Keratinocyte (primary cell): ENCODE data around the gene KCTD1. TPM values are rescaled to one million over a fixed set of nuclear protein-coding genes. Genes with fewer than 3 reads are reported as not detected.

Source experiments
- DNase-seq: peaks from one replicate; pipeline ENCODE4 v3.0.0-alpha.2; 2011; ENCODE audit warnings: low read depth, missing footprints, low spot score
- FAIRE-seq: peaks from 2 replicates; lab custom pipeline; 2011; peaks lifted over from hg19 to GRCh38; lab: Jason Lieb, UNC
- H2AFZ ChIP-seq: 2 replicates; pipeline ENCODE4 v1.6.0; 2012; ENCODE audit warnings: low read length, control low read depth, inconsistent platforms; ENCODE audit not compliant: control insufficient read depth
- H3K27ac ChIP-seq: 2 replicates; pipeline ENCODE4 v1.5.1; 2011; ENCODE audit warnings: low read length; ENCODE audit not compliant: control insufficient read depth, insufficient read depth
- H3K27me3 ChIP-seq: 3 replicates; pipeline ENCODE4 v1.6.0; 2011; ENCODE audit warnings: low read length; ENCODE audit not compliant: control insufficient read depth, insufficient read depth; ENCODE audit errors: extremely low read depth
- H3K36me3 ChIP-seq, 2 experiments: 2 replicates in 1 of 2; 3 replicates in 1 of 2; pipeline ENCODE4 v1.5.1; 2011; ENCODE audit warnings: low read length in 2 of 2, mild to moderate bottlenecking in 1 of 2; ENCODE audit not compliant: control insufficient read depth in 2 of 2, insufficient read depth in 2 of 2; ENCODE audit errors: extremely low read depth in 1 of 2
- H3K4me1 ChIP-seq: 3 replicates; pipeline ENCODE4 v1.5.1; 2011; ENCODE audit warnings: low read length; ENCODE audit not compliant: control insufficient read depth, insufficient read depth; ENCODE audit errors: extremely low read depth
- H3K4me2 ChIP-seq: 3 replicates; pipeline ENCODE4 v1.6.0; 2011; ENCODE audit warnings: low read depth, low read length; ENCODE audit not compliant: control insufficient read depth, insufficient read depth; ENCODE audit errors: extremely low read depth
- H3K4me3 ChIP-seq, 3 experiments: fragments of 200-600 bp in 1 of 3; sonication (generic) in 1 of 3; 2 replicates in 2 of 3; 3 replicates in 1 of 3; pipeline ENCODE4 v1.5.1; 2011 to 2016; ENCODE audit warnings: low read length in 3 of 3, mild to moderate bottlenecking in 3 of 3, control low read depth in 2 of 3, inconsistent platforms in 1 of 3, low read depth in 1 of 3, mixed read lengths in 1 of 3, mixed run types in 1 of 3, moderate library complexity in 1 of 3; ENCODE audit not compliant: control insufficient read depth in 2 of 3, insufficient read depth in 2 of 3; ENCODE audit errors: extremely low read depth in 1 of 3
- H3K79me2 ChIP-seq: 2 replicates; pipeline ENCODE4 v1.6.0; 2012; ENCODE audit warnings: low read length; ENCODE audit not compliant: control insufficient read depth, insufficient read depth
- H3K9ac ChIP-seq: 3 replicates; pipeline ENCODE4 v1.6.0; 2011; ENCODE audit warnings: low read length; ENCODE audit not compliant: control insufficient read depth, insufficient read depth; ENCODE audit errors: extremely low read depth
- H3K9me1 ChIP-seq: 3 replicates; pipeline ENCODE4 v1.6.0; 2011; ENCODE audit warnings: low read length; ENCODE audit not compliant: control insufficient read depth, insufficient read depth; ENCODE audit errors: extremely low read depth
- H3K9me3 ChIP-seq: 2 replicates; pipeline ENCODE4 v1.5.1; 2012; ENCODE audit warnings: low read depth, low read length; ENCODE audit not compliant: control insufficient read depth
- H4K20me1 ChIP-seq: 3 replicates; pipeline ENCODE4 v1.6.0; 2011; ENCODE audit warnings: low read length; ENCODE audit not compliant: control insufficient read depth, insufficient read depth; ENCODE audit errors: extremely low read depth
- EZH2 ChIP-seq: IDR thresholded peaks from one replicate; pipeline ENCODE4 v1.6.1; 2012; ENCODE audit warnings: inconsistent platforms, mild to moderate bottlenecking, low read length, moderate library complexity
- dilution Hi-C: fragments of 300-500 bp; cut with MboI; formaldehyde crosslinking; loops from one replicate; pipeline ENCODE4 v1.7.0; 2020; ENCODE audit warnings: low sequenced_read_pairs; ENCODE audit not compliant: extremely low pct_ligation_motif_present
- polyA plus RNA-seq, 5 experiments: library from polyadenylated mRNA; depleted of rRNA in 3 of 5; stranded (reverse) in 3 of 5; stranded (forward) in 1 of 5; unstranded in 1 of 5; fragments of >200 nt; gene quantifications; 1 replicate in 1 of 5; 2 replicates in 3 of 5; 3 replicates in 1 of 5; pipeline versions ENCODE4 v1.2.1 to v1.2.3, GENCODE V29; 2011 to 2012; ENCODE audit warnings: missing spikeins in 2 of 5, low read depth in 1 of 5, low replicate concordance in 1 of 5
- TF ChIP-seq, protein P1 (sequence below), 3 experiments: IDR thresholded peaks in 1 of 3; conservative IDR thresholded peaks in 1 of 3; optimal IDR thresholded peaks in 1 of 3; 2 replicates in 2 of 3; 3 replicates in 1 of 3; pipeline versions ENCODE3 to v1.5.1; 2011; ENCODE audit warnings: low read length in 3 of 3, mild to moderate bottlenecking in 3 of 3, moderate library complexity in 2 of 3, control low read depth in 1 of 3, inconsistent platforms in 1 of 3; ENCODE audit not compliant: insufficient read depth in 2 of 3; ENCODE audit errors: extremely low read depth in 1 of 3

KCTD1 gene
- polyA plus RNA-seq, 1 donor (not counting 4 experiments of a cell fraction or from before 2014, with no cell fraction given), result 32.1 TPM

GRCh38 chr18:26555804-26556553, 7.6 kb upstream of the KCTD1 start:
- dilution Hi-C loops, result no loop called here
- FAIRE-seq, result no peak

DNA sequence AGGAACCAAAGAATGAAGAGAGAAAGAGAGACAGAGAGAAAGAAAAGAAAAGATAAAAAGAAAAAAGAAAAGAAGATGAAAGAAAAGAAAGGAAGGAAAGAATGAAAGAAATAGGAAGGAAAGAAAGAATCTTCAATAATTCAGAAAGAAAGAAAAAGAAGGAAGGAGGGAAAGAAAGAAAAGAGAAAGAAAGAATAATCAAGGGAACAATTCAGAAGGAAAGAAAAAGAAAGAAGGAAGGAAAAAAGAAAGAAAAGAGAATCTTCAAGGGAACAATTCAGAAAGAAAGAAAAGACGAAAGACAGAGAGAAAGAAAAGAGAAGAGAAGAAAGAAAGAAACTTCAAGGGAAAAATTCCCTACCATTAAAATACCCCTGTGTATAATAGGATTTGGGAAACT, 5.6 kb upstream of the KCTD1 start:
- dilution Hi-C loops, result no loop called here
- TF ChIP-seq EZH2, result no peak
- TF ChIP-seq, protein P1, sequence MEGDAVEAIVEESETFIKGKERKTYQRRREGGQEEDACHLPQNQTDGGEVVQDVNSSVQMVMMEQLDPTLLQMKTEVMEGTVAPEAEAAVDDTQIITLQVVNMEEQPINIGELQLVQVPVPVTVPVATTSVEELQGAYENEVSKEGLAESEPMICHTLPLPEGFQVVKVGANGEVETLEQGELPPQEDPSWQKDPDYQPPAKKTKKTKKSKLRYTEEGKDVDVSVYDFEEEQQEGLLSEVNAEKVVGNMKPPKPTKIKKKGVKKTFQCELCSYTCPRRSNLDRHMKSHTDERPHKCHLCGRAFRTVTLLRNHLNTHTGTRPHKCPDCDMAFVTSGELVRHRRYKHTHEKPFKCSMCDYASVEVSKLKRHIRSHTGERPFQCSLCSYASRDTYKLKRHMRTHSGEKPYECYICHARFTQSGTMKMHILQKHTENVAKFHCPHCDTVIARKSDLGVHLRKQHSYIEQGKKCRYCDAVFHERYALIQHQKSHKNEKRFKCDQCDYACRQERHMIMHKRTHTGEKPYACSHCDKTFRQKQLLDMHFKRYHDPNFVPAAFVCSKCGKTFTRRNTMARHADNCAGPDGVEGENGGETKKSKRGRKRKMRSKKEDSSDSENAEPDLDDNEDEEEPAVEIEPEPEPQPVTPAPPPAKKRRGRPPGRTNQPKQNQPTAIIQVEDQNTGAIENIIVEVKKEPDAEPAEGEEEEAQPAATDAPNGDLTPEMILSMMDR (optimal IDR thresholded peaks at IDR 0.05 in 1 of 3, IDR thresholded peaks at IDR 0.05 in 1 of 3, conservative IDR thresholded peaks at IDR 0.05 in 1 of 3; ENCODE audit: extremely low read depth in 1 of 3, insufficient read depth in 2 of 3, low read length in 3 of 3), result no peak
- no peak overlapping the region for H3K27ac ChIP-seq
- FAIRE-seq, result no peak
- H4K20me1 ChIP-seq, result no peaks in the 10 kb centered on the region
- H3K9ac ChIP-seq, result no peak overlapping the region
- no peak overlapping the region for H3K4me3 ChIP-seq
- H3K4me1 ChIP-seq, result peaks cover 17% of the 10 kb centered on the region
- no peak overlapping the region for H3K4me2 ChIP-seq
- H3K9me1 ChIP-seq, result no peaks in the 10 kb centered on the region
- no peak for DNase-seq
- H3K9me3 ChIP-seq, result no peaks in the 10 kb centered on the region
- H3K36me3 ChIP-seq, result no peaks in the 10 kb centered on the region
- no peaks in the 10 kb centered on the region for H3K79me2 ChIP-seq
- no peak overlapping the region for H2AFZ ChIP-seq
- no peaks in the 10 kb centered on the region for H3K27me3 ChIP-seq

More at GRCh38 chr18:26555804-26556553, 7.6 kb upstream of the KCTD1 start:
- H3K27me3 ChIP-seq, result no peaks in the 10 kb centered on the region
- H3K9ac ChIP-seq, result no peak overlapping the region
- no peak for DNase-seq
- H2AFZ ChIP-seq, result no peak overlapping the region
- no peaks in the 10 kb centered on the region for H3K9me3 ChIP-seq
- no peaks in the 10 kb centered on the region for H3K36me3 ChIP-seq
- peaks cover 6% of the 10 kb centered on the region for H3K4me1 ChIP-seq
- H3K4me2 ChIP-seq, result no peak overlapping the region
- no peaks in the 10 kb centered on the region for H3K79me2 ChIP-seq
- no peaks in the 10 kb centered on the region for H4K20me1 ChIP-seq
- no peaks in the 10 kb centered on the region for H3K9me1 ChIP-seq
- no peak overlapping the region for H3K4me3 ChIP-seq
- H3K27ac ChIP-seq, result no peak overlapping the region
- TF ChIP-seq, protein P1 (optimal IDR thresholded peaks at IDR 0.05 in 1 of 3, IDR thresholded peaks at IDR 0.05 in 1 of 3, conservative IDR thresholded peaks at IDR 0.05 in 1 of 3; ENCODE audit: extremely low read depth in 1 of 3, insufficient read depth in 2 of 3, low read length in 3 of 3), result no peak
- TF ChIP-seq EZH2, result no peak
